Astrocyte (in vitro differentiated cells and primary cell): ENCODE results near the gene CMTM7. TPM values are rescaled to one million over a fixed set of nuclear protein-coding genes. Genes with fewer than 3 reads are reported as not detected.

ENCODE experiments used
- DNase-seq: peaks from one replicate; pipeline ENCODE4 v3.0.0-alpha.2; 2010; ENCODE audit warnings: low read depth
- FAIRE-seq: peaks from 2 replicates; lab custom pipeline; 2011; peaks lifted over from hg19 to GRCh38; lab: Jason Lieb, UNC
- H2AFZ ChIP-seq: 2 replicates; pipeline ENCODE4 v1.6.0; 2012; ENCODE audit warnings: low read depth, low read length, inconsistent platforms
- H3K27ac ChIP-seq: 2 replicates; pipeline ENCODE4 v1.5.1; 2011; ENCODE audit warnings: low read depth, low read length, inconsistent platforms
- H3K27me3 ChIP-seq: 2 replicates; pipeline ENCODE4 v1.6.0; 2011; ENCODE audit warnings: low read length, inconsistent platforms; ENCODE audit not compliant: insufficient read depth
- H3K36me3 ChIP-seq: 2 replicates; pipeline ENCODE4 v1.5.1; 2011; ENCODE audit warnings: low read length, inconsistent platforms; ENCODE audit not compliant: insufficient read depth
- H3K4me1 ChIP-seq: 2 replicates; pipeline ENCODE4 v1.5.1; 2011; ENCODE audit warnings: low read length, inconsistent platforms; ENCODE audit not compliant: insufficient read depth
- H3K4me2 ChIP-seq: 2 replicates; pipeline ENCODE4 v1.6.0; 2012; ENCODE audit warnings: low read length, inconsistent platforms
- H3K4me3 ChIP-seq: 2 replicates; pipeline ENCODE4 v1.5.1; 2011; ENCODE audit warnings: low read depth, mild to moderate bottlenecking, low read length, inconsistent platforms; ENCODE audit not compliant: insufficient read depth
- H3K79me2 ChIP-seq: 2 replicates; pipeline ENCODE4 v1.6.0; 2012; ENCODE audit warnings: mild to moderate bottlenecking, low read length, inconsistent platforms; ENCODE audit not compliant: insufficient read depth
- H3K9ac ChIP-seq: 2 replicates; pipeline ENCODE4 v1.6.0; 2012; ENCODE audit warnings: mild to moderate bottlenecking, low read length, inconsistent platforms
- H3K9me3 ChIP-seq: 2 replicates; pipeline ENCODE4 v1.5.1; 2012; ENCODE audit warnings: low read depth, mild to moderate bottlenecking, low read length, inconsistent platforms; ENCODE audit not compliant: insufficient read depth
- H4K20me1 ChIP-seq: 2 replicates; pipeline ENCODE4 v1.6.0; 2012; ENCODE audit warnings: low read length, inconsistent platforms; ENCODE audit not compliant: insufficient read depth
- H3K27ac Mint-ChIP-seq: one replicate; pipeline ENCODE4 v1.8.0; 2021; ENCODE audit warnings: mild to moderate bottlenecking, mixed read lengths; ENCODE audit not compliant: unreplicated experiment
- H3K27me3 Mint-ChIP-seq: one replicate; pipeline ENCODE4 v1.8.0; 2021; ENCODE audit warnings: low read depth, mixed read lengths; ENCODE audit not compliant: unreplicated experiment
- H3K36me3 Mint-ChIP-seq: one replicate; pipeline ENCODE4 v1.8.0; 2021; ENCODE audit warnings: low read depth, mixed read lengths; ENCODE audit not compliant: unreplicated experiment
- H3K4me1 Mint-ChIP-seq: one replicate; pipeline ENCODE4 v1.8.0; 2021; ENCODE audit warnings: low read depth, mixed read lengths; ENCODE audit not compliant: unreplicated experiment
- H3K4me3 Mint-ChIP-seq: one replicate; pipeline ENCODE4 v1.8.0; 2021; ENCODE audit warnings: mild to moderate bottlenecking, moderate library complexity, mixed read lengths; ENCODE audit not compliant: unreplicated experiment
- H3K9me3 Mint-ChIP-seq: one replicate; pipeline ENCODE4 v1.8.0; 2021; ENCODE audit warnings: mild to moderate bottlenecking, mixed read lengths; ENCODE audit not compliant: unreplicated experiment
- CTCF ChIP-seq: IDR thresholded peaks from 2 replicates; pipeline ENCODE4 v1.5.1; 2011; ENCODE audit warnings: low read depth, mild to moderate bottlenecking, inconsistent platforms, low read length, moderate library complexity; ENCODE audit not compliant: insufficient read depth
- EZH2 ChIP-seq: IDR thresholded peaks from 2 replicates; pipeline ENCODE4 v1.6.1; 2012; ENCODE audit warnings: mild to moderate bottlenecking, low read length, inconsistent platforms; ENCODE audit not compliant: insufficient read depth
- total RNA-seq: library from RNA; stranded (reverse); gene quantifications from 2 replicates; pipeline ENCODE4 v1.2.1, GENCODE V29; 2021

The CMTM7 gene
- total RNA-seq, 1 donor from 2014 or later, result 23.9 TPM

DNA sequence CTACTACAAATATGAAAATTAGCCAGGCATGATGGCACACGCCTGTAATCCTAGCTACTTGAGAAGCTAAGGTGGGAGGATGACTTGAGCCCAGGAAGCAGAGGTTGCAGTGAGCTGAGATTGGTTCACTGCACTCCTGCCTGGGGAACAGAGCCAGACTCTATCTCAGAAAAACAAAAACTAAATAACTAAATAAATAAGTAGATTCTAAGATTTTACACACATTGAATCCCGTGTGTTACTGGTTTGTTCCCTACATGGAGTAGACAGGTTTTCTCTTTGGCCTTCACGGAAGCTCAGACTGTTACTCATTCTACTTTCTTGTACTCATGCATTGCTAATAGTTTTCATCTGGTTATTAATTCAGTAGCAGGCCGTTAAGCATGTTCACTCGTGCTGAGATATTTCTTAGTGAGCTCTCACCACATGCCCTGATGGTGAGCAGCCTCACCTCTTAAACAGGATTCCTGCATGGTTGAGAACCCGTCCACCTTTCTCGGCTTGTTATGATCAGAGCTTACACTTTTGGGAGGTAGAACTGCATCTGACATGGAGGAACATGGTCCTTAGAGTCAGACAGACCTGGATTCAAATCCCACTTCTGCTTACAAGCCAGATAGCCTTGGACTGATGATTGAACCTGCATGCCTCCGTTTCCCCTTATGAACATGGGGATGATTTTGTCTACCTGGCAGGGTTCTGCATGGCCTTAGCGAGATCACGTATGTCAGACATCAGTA, 49.1 kb downstream of the CMTM7 start:
- FAIRE-seq, result no peak
- no peak overlapping the region for H3K27ac Mint-ChIP-seq
- H3K27me3 Mint-ChIP-seq, result no peaks in the 10 kb centered on the region

GRCh38 chr3:32442766-32443165, 51.1 kb downstream of the CMTM7 start:
- no peaks in the 10 kb centered on the region for H3K27me3 Mint-ChIP-seq
- DNase-seq (peak; percentile 41), FAIRE-seq (no peak)
- peak overlapping the region; percentile 30 for H3K27ac Mint-ChIP-seq
- Histone ChIP-seq H4K20me1 (no peaks in the 10 kb centered on the region), H3K27me3 (no peaks in the 10 kb centered on the region), H3K4me1 (no peaks in the 10 kb centered on the region), H3K9ac (no peak overlapping the region), H3K27ac (peak overlapping the region; percentile 15), H3K9me3 (no peaks in the 10 kb centered on the region), H3K79me2 (peaks cover 6% of the 10 kb centered on the region), H3K36me3 (no peaks in the 10 kb centered on the region), H2AFZ (no peak overlapping the region), H3K4me3 (no peak overlapping the region), H3K4me2 (no peak overlapping the region)
- H3K36me3 Mint-ChIP-seq, result peaks cover 9% of the 10 kb centered on the region
- no peak overlapping the region for H3K4me3 Mint-ChIP-seq
- H3K9me3 Mint-ChIP-seq, result no peaks in the 10 kb centered on the region
- TF ChIP-seq CTCF (no peak), EZH2 (no peak)
- H3K4me1 Mint-ChIP-seq, result peaks cover 25% of the 10 kb centered on the region

More for the DNA sequence above, 49.1 kb downstream of the CMTM7 start:
- Histone ChIP-seq H4K20me1 (no peaks in the 10 kb centered on the region), H3K27me3 (no peaks in the 10 kb centered on the region), H3K27ac (no peak overlapping the region), H3K9me3 (no peaks in the 10 kb centered on the region), H3K79me2 (peaks cover 6% of the 10 kb centered on the region), H3K9ac (no peak overlapping the region), H3K4me3 (no peak overlapping the region), H2AFZ (no peak overlapping the region), H3K4me1 (no peaks in the 10 kb centered on the region), H3K4me2 (no peak overlapping the region), H3K36me3 (no peaks in the 10 kb centered on the region)
- H3K4me3 Mint-ChIP-seq, result no peak overlapping the region
- TF ChIP-seq CTCF (no peak), EZH2 (no peak)
- peak; percentile 68 for DNase-seq
- H3K4me1 Mint-ChIP-seq, result peaks cover 25% of the 10 kb centered on the region
- H3K36me3 Mint-ChIP-seq, result peaks cover 7% of the 10 kb centered on the region
- H3K9me3 Mint-ChIP-seq, result no peaks in the 10 kb centered on the region

DNA sequence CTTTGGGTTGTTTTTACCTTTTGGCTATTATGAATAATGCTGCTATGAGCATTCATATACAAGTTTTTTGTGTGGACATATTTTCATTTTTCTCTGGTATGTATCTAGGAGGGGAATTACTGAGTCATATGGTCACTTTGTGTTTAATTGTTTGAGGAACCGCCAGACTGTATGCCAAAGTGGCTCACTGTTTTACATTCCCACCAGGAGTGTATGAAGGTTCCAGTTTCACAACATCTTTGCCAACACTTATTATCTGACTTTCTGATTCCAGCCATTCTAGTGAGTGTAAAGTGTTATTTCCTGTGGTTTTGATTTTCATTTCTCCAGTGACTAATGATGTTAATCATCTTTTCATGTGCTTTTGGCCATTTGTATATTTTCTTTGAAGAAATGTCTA, 51.8 kb downstream of the CMTM7 start:
- Histone ChIP-seq H3K27ac (peak overlapping the region; percentile 15), H3K4me3 (no peak overlapping the region), H3K4me1 (no peaks in the 10 kb centered on the region), H3K79me2 (peaks cover 6% of the 10 kb centered on the region), H3K27me3 (no peaks in the 10 kb centered on the region), H3K4me2 (no peak overlapping the region), H3K9ac (no peak overlapping the region), H3K36me3 (no peaks in the 10 kb centered on the region), H4K20me1 (peaks cover 6% of the 10 kb centered on the region), H2AFZ (no peak overlapping the region), H3K9me3 (no peaks in the 10 kb centered on the region)
- FAIRE-seq, result no peak
- TF ChIP-seq EZH2, result no peak
- TF ChIP-seq CTCF, result no peak
- DNase-seq, result peak; percentile 93
- no peak overlapping the region for H3K27ac Mint-ChIP-seq
- H3K27me3 Mint-ChIP-seq, result no peaks in the 10 kb centered on the region
- no peak overlapping the region for H3K4me3 Mint-ChIP-seq
- no peaks in the 10 kb centered on the region for H3K9me3 Mint-ChIP-seq
- peaks cover 11% of the 10 kb centered on the region for H3K36me3 Mint-ChIP-seq
- peaks cover 21% of the 10 kb centered on the region for H3K4me1 Mint-ChIP-seq
